ENCODE measurements around the gene LIM2.

LIM2 gene

DNA sequence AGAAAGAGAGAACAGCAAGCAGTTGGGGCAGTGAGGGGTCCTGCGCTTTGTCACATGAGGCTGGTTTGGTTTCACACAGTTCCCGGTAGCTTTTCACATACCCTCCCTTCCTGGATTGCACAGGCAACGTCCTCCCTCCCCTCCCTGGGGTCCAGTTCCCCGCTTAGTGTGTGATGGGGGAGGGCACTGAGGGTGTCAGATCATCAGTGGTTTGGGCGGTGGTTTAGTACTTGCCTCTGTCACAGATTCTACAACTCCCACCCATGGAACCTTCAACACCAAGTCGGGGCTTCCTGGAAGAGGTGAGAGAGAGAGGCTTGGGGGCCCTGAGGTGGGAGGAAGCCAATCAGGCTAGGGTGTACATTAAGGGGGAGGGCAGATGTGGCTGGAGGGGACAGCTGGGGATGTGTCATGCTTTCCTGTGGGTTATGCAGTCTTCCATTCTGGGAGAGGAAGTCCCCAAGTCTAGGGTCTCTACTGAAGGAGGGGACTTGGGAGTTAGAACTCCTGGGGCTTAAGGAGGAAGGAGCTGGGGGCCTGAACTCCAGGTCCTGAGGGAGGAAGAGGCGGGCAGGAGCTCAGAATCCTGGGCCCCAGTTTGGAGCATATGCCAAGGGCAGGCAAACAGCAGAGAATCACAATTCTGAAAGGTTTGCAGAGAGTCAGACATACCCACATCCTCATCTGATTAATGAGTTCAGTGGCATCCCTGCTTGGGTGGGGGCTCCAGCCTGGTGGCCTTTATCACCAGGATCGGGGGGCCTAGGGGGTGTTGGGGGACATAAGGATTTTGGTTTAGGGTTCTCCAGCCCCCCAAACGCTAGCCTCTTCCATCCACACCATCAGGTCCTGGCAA is 14.9 kb downstream of the LIM2 start, which contains the start of gene NKG7:
NKG7 (minus strand) TSS at position 6 of the 856 bp plus-strand sequence. CDS start 119 bp downstream, outside the sequence.
- H3K4me3 ChIP-seq (ENCODE audit: low read depth, low read length), result no peak within 1 kb of the TSS
- H3K4me1 ChIP-seq (ENCODE audit: control insufficient read depth, insufficient read depth, low read length), result no peaks in the 10 kb centered on the region; the same call in 1 of the 2 replicates
- TF ChIP-seq GLIS1 (tag by site-specific recombination; IDR thresholded peaks at IDR 0.05) (no peak), ZNF677 (tag by site-specific recombination; IDR thresholded peaks at IDR 0.05) (no peak)
- H3K36me3 ChIP-seq (ENCODE audit: control insufficient read depth in 2 of 2, insufficient read depth in 1 of 2, low read length in 2 of 2), result no peaks in the 10 kb centered on the region
- ChIA-PET CTCF (interaction anchor here (1.2 kb wide), 2 partner anchors 35 to 100 kb away, joined by 3 to 4 read pairs; no protein-coding TSS in a partner anchor), POLR2A (interaction anchor here (0.5 to 0.9 kb wide), 2 partner anchors 33 to 765 kb away, joined by 3 to 4 read pairs; no protein-coding TSS in a partner anchor)
- H3K27ac ChIP-seq (ENCODE audit: extremely low read depth, low read depth, low read length), result no peak within 1 kb of the TSS
- H3K9me3 ChIP-seq (ENCODE audit: control insufficient read depth, insufficient read depth, low read depth, low read length), result no peaks in the 10 kb centered on the region

DNA sequence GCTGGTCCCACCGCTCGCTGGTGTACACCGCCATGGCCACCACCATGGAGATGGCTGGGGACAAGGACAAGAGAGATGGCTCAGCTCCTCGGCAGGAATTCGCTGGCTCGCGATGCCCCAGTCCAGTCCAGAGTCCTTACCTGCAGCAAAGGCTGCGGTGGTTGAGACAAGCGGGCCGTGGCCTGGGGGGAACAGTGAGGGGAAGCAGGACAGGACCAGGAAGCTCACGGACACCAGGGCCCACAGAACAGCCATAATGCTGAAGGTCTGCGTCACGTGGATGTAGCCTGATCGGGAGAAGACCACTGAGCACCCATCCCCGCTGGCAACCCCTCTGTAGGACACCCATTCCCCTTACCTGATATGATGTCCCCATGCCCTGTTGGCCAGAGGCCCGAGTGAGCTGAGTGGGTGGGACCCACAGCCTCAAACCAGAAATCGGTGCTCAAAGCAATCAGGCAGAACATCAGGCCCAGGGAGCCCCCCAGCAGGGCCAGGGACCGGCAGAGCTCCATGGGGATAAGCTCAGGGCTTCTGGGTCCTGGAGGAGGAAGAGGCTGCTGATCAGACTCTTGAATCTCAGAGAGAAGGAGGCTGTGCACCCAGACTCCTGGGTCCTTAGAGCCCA is 15.6 kb downstream of the LIM2 start:
- TF ChIP-seq ZNF239 (tag by site-specific recombination; IDR thresholded peaks at IDR 0.05), result no peak
- no peak for TF ChIP-seq ZNF138 (tag by site-specific recombination; IDR thresholded peaks at IDR 0.05; ENCODE audit: borderline replicate concordance)
- TF ChIP-seq, protein P1, sequence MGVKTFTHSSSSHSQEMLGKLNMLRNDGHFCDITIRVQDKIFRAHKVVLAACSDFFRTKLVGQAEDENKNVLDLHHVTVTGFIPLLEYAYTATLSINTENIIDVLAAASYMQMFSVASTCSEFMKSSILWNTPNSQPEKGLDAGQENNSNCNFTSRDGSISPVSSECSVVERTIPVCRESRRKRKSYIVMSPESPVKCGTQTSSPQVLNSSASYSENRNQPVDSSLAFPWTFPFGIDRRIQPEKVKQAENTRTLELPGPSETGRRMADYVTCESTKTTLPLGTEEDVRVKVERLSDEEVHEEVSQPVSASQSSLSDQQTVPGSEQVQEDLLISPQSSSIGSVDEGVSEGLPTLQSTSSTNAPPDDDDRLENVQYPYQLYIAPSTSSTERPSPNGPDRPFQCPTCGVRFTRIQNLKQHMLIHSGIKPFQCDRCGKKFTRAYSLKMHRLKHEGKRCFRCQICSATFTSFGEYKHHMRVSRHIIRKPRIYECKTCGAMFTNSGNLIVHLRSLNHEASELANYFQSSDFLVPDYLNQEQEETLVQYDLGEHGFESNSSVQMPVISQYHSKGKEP (tag by site-specific recombination; IDR thresholded peaks at IDR 0.05), result no peak
- TF ChIP-seq KLF1 (tag by site-specific recombination; IDR thresholded peaks at IDR 0.05), result no peak
- CTCF ChIA-PET, result interaction anchor here (1.2 kb wide), 2 partner anchors 34 to 100 kb away, joined by 3 to 4 read pairs; no protein-coding TSS in a partner anchor
- Histone ChIP-seq H3K4me3 (ENCODE audit: low read depth, low read length) (no peak overlapping the region), H3K27ac (ENCODE audit: extremely low read depth, low read depth, low read length) (no peak overlapping the region), H3K4me1 (ENCODE audit: control insufficient read depth, insufficient read depth, low read length) (no peaks in the 10 kb centered on the region; the same call in 1 of the 2 replicates), H3K36me3 (ENCODE audit: control insufficient read depth in 2 of 2, insufficient read depth in 1 of 2, low read length in 2 of 2) (no peaks in the 10 kb centered on the region), H3K9me3 (ENCODE audit: control insufficient read depth, insufficient read depth, low read depth, low read length) (no peaks in the 10 kb centered on the region)
- POLR2A ChIA-PET, result interaction anchor here (0.9 kb wide), 1 partner anchor 33 kb away, joined by 4 read pairs; no protein-coding TSS in a partner anchor

DNA sequence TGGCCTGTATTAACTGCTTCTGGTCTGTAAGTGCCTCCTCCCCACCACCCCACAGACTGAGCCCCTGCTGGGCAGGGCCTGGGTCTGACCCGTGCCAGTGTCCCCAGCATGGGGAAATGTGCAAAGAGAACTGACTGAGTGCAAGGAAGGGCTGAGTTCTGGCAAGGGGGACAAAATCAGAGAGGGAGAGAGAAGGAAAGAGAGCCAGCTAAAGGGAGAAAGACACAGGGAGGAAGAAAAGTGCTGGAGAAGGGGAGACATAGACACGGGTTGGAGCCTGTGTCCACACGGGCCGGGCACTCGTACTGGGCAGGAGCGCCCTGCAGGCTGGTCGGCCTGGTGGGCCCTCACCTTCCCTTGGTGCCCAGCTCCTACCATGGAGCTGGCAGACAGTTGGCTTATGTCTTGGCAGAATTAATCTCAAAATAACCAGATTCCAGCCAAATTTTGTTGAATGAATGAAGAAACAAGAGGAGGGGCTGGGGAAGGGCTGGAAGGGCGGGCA is 16.5 kb downstream of the LIM2 start:
- CTCF ChIA-PET, result no interaction called here
- Histone ChIP-seq H3K4me3 (ENCODE audit: low read depth, low read length) (no peak overlapping the region), H3K4me1 (ENCODE audit: control insufficient read depth, insufficient read depth, low read length) (no peaks in the 10 kb centered on the region; the same call in 1 of the 2 replicates), H3K27ac (ENCODE audit: extremely low read depth, low read depth, low read length) (no peak overlapping the region), H3K9me3 (ENCODE audit: control insufficient read depth, insufficient read depth, low read depth, low read length) (no peaks in the 10 kb centered on the region), H3K36me3 (ENCODE audit: control insufficient read depth in 2 of 2, insufficient read depth in 1 of 2, low read length in 2 of 2) (no peaks in the 10 kb centered on the region)
- TF ChIP-seq ZNF292 (tag by site-specific recombination; IDR thresholded peaks at IDR 0.05; ENCODE audit: borderline replicate concordance, low read depth) (no peak), BCL11A (tag by site-specific recombination; IDR thresholded peaks at IDR 0.05; ENCODE audit: low read depth) (no peak), ZNF155 (tag by site-specific recombination; IDR thresholded peaks at IDR 0.05) (no peak), ZNF548 (tag by site-specific recombination; IDR thresholded peaks at IDR 0.05) (no peak), ZNF266 (tag by site-specific recombination; IDR thresholded peaks at IDR 0.05; ENCODE audit: low read depth) (no peak)
- TF ChIP-seq, protein P2, sequence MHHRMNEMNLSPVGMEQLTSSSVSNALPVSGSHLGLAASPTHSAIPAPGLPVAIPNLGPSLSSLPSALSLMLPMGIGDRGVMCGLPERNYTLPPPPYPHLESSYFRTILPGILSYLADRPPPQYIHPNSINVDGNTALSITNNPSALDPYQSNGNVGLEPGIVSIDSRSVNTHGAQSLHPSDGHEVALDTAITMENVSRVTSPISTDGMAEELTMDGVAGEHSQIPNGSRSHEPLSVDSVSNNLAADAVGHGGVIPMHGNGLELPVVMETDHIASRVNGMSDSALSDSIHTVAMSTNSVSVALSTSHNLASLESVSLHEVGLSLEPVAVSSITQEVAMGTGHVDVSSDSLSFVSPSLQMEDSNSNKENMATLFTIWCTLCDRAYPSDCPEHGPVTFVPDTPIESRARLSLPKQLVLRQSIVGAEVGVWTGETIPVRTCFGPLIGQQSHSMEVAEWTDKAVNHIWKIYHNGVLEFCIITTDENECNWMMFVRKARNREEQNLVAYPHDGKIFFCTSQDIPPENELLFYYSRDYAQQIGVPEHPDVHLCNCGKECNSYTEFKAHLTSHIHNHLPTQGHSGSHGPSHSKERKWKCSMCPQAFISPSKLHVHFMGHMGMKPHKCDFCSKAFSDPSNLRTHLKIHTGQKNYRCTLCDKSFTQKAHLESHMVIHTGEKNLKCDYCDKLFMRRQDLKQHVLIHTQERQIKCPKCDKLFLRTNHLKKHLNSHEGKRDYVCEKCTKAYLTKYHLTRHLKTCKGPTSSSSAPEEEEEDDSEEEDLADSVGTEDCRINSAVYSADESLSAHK (tag by site-specific recombination; IDR thresholded peaks at IDR 0.05), result no peak
- POLR2A ChIA-PET, result interaction anchor here (0.7 kb wide), 1 partner anchor 13 kb away, joined by 3 read pairs; no protein-coding TSS in a partner anchor

Data from HEK293 (cell line).